LNCaP clone FGC (cell line): ENCODE data around the gene PDHX.

Experiments used
- DNase-seq: peaks from one replicate; pipeline ENCODE4 v3.0.0-alpha.2; 2011; ENCODE audit warnings: low read depth
- H3K4me3 ChIP-seq: 2 replicates; pipeline ENCODE4 v1.5.1; 2011; ENCODE audit warnings: mild to moderate bottlenecking, low read depth, low read length, control low read depth
- TF ChIP-seq, protein P1 (sequence below): IDR thresholded peaks from 2 replicates; pipeline ENCODE4 v1.5.1; 2012; ENCODE audit warnings: mild to moderate bottlenecking; ENCODE audit not compliant: control insufficient read depth, insufficient read depth; ENCODE audit errors: extremely low read depth

The PDHX gene

DNA sequence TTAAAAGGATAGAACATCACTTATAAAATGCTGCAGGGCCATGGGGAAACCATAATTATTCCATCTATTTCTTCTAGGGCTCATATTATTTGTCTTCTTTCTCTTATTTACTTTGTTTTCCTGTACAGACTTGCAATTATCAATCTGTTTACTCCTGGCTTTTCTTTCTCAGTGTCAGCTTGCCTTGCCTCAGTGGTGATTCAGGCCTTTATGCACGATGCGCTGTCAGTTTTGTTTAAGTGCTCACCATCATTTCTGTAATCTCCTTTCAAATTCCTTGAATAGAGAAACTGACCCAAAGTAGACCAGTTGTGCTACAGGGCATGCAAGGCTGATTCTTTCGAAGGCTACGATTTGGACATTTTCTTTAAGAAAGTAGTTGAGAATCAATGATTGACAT lies 4.7 kb downstream of the PDHX start:
- no peak for DNase-seq
- H3K4me3 ChIP-seq, result no peak overlapping the region
- TF ChIP-seq, protein P1, sequence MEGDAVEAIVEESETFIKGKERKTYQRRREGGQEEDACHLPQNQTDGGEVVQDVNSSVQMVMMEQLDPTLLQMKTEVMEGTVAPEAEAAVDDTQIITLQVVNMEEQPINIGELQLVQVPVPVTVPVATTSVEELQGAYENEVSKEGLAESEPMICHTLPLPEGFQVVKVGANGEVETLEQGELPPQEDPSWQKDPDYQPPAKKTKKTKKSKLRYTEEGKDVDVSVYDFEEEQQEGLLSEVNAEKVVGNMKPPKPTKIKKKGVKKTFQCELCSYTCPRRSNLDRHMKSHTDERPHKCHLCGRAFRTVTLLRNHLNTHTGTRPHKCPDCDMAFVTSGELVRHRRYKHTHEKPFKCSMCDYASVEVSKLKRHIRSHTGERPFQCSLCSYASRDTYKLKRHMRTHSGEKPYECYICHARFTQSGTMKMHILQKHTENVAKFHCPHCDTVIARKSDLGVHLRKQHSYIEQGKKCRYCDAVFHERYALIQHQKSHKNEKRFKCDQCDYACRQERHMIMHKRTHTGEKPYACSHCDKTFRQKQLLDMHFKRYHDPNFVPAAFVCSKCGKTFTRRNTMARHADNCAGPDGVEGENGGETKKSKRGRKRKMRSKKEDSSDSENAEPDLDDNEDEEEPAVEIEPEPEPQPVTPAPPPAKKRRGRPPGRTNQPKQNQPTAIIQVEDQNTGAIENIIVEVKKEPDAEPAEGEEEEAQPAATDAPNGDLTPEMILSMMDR, result no peak

DNA sequence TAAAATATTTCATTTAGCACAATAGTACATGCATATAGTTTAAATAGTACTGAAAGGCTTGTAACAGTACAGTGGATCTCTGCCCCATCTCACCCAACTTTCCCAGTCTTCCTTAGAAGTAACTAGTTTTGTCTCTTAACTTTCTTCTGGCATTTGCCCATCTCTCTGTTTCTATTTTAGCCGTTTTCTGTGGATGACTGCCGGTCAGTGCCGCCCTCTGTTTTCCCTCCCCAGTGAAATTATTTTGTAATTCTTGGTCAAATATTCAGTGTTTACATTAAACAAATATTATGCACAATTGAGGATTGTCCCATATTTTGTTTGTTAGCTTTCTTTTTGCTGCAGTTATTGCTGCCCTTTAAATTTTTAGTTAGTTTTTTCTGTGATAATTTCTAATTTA lies 8.3 kb downstream of the PDHX start:
- DNase-seq, result no peak
- no peak overlapping the region for H3K4me3 ChIP-seq
- TF ChIP-seq, protein P1, result no peak

DNA sequence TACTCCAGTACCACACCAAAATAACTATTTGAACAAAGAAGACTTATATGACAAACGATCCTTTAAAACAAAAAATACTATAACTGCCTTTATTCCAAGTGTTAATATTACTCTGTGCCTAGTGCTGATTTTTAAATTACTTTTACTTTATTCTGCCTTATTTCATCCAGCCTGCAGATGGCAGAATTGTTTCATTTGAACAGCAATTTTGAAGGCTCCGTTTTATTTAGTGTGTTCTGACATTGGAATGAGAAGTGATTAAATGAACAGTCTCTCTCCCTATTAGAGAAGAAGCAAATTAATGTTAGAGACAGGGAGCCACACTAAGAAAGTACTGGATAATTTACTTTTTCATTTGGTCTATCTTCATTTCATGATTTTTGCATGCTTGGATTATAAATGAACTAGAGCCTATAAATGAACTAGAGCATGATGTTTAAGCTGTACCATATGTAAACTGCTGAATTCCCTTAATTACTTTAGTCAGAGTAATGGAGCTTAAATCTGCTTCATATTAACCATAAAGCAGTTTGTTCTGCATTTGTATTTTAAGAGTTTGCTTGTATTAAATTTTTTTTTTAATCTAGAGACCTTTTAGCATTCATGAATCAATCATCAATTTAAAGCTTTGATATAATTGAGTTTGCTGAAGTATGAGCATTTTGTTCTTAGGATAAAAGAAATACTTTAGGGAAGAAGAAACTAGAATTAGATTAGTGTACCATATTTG lies 9.8 kb downstream of the PDHX start:
- no peak for DNase-seq

DNA sequence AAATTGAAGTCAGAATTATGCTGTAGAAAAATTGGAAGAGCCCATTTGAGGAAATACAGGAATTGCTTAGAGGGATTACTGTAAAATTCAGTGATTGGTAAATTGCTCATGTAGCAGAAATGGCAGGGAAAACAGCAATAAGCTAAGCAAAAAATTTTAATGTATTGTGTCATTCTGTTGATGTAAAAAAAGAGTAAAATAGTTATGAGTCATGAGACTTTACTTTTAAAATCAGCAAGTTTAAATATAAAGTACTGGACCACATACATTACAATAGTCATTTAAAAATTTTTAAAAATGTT lies 10.4 kb downstream of the PDHX start:
- TF ChIP-seq, protein P1, result no peak
- no peak for DNase-seq

More for the DNA sequence above, 9.8 kb downstream of the PDHX start:
- H3K4me3 ChIP-seq, result no peak overlapping the region
- TF ChIP-seq, protein P1, result peak; percentile 69

DNA sequence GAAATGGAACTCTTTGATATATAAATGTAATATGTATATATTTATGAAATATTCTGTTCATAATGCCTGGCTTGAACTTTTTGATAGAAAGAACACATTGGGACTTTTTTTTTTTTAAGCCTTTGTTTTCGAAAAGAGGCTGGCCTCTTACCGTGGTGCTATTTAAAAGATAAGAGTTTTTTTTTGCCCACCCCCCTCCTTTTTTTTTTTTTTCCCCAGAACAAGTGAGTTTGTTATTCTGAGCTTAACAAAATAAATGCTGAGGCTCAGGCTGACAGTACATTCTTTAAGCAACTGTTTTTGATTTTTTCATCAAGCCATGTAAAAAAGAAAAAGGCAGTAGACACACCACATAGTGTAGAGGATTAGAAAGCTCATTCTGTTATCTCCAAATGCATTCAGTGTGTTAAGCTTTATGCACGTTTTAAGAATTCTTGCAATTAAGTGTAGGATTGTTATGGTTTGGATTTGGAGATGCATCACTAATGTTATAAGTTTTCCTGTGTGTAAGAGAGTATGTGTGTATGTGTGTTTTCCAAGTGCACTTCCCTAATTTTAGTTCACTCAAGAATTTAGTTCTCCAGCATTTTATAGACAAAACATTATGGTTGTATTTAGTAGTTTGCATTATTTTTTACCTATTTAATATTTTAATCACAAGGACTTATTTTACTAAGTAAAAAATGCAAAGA lies 12.0 kb downstream of the PDHX start:
- H3K4me3 ChIP-seq, result no peak overlapping the region
- TF ChIP-seq, protein P1, result no peak
- DNase-seq, result no peak

More for the DNA sequence above, 10.4 kb downstream of the PDHX start:
- H3K4me3 ChIP-seq, result no peak overlapping the region

DNA sequence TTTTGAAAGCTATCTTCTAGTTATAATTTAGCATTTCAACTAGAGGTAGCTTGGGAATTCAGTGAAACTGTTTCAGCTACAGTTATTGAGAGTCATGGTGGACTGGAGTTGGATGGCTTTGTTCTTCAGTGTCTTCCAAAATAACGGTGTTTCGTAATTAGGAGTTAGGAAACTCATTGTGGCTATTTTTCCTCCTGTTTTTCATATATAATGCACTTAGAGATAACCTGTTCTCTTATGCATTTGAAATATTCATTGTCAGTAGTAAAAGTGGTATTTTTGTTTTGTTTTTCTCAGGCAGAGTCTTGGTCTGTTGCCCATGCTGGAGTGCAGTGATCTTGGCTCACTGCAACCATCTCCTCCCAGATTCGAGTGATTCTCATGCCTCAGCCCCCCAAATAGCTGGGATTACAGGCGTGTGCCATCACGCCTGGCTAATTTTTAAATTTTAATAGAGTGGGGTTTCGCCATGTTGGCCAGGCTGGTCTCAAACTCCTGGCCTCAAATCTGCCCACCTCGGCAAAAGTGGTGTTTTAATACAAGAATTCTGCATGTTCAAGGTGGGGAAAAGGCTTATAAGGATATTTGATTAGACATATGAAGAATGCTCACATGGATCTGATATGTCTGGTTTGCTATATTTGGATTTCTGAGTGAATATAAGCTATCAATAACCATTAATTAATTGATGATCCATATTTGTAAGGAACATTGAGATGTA lies 12.7 kb downstream of the PDHX start:
- no peak for DNase-seq
- TF ChIP-seq, protein P1, result no peak
- no peak overlapping the region for H3K4me3 ChIP-seq
